ENCODE measurements around the gene KPNA2.
"Not testable (repeated sequence)": the region's sequence is repeated elsewhere in the genome, so short reads cannot be mapped to it uniquely, and the experiment has no call there.

KPNA2 gene

GRCh38 chr17:68057531-68057952 lies 22.0 kb downstream of the KPNA2 start:
- TF ChIP-seq REST (IDR thresholded peaks at IDR 0.05; ENCODE audit: insufficient replicate concordance, low read depth): no peak
- no peak for TF ChIP-seq SPI1 (IDR thresholded peaks at IDR 0.05; ENCODE audit: borderline replicate concordance, low read depth)
- TF ChIP-seq CTCF (IDR thresholded peaks at IDR 0.05; ENCODE audit: insufficient read depth, low read length): peak; percentile 4
- peak in 1 of 2 experiments; percentile 48 for DNase-seq (ENCODE audit: low read depth in 1 of 2, low spot score in 1 of 2)
- no peaks in the 10 kb centered on the region for H3K27me3 ChIP-seq (ENCODE audit: insufficient read depth, poor library complexity, severe bottlenecking)
- no peak overlapping the region for H3K4me3 ChIP-seq (replicated peaks; ENCODE audit: insufficient read depth, low read length)
- no peak overlapping the region for H3K27ac ChIP-seq (replicated peaks)

GRCh38 chr17:68060336-68060735 lies 24.8 kb downstream of the KPNA2 start:
- H3K27me3 ChIP-seq (ENCODE audit: insufficient read depth, poor library complexity, severe bottlenecking): no peaks in the 10 kb centered on the region
- no peak for TF ChIP-seq CTCF (IDR thresholded peaks at IDR 0.05; ENCODE audit: insufficient read depth, low read length)
- no peak for TF ChIP-seq SPI1 (IDR thresholded peaks at IDR 0.05; ENCODE audit: borderline replicate concordance, low read depth)
- no peak for TF ChIP-seq POLR2AphosphoS5 (IDR thresholded peaks at IDR 0.05; ENCODE audit: low read depth)
- no peak for TF ChIP-seq REST (IDR thresholded peaks at IDR 0.05; ENCODE audit: insufficient replicate concordance, low read depth)
- TF ChIP-seq GABPA (IDR thresholded peaks at IDR 0.05; ENCODE audit: low read depth): no peak
- no peak for DNase-seq (ENCODE audit: low read depth in 1 of 2, low spot score in 1 of 2)
- H3K27ac ChIP-seq (replicated peaks): no peak overlapping the region
- H3K4me3 ChIP-seq (replicated peaks; ENCODE audit: insufficient read depth, low read length): no peak overlapping the region

GRCh38 chr17:68061512-68062313 lies 26.2 kb downstream of the KPNA2 start:
- no peak for DNase-seq (ENCODE audit: low read depth in 1 of 2, low spot score in 1 of 2)
- TF ChIP-seq GABPA (IDR thresholded peaks at IDR 0.05; ENCODE audit: low read depth) (no peak), SPI1 (IDR thresholded peaks at IDR 0.05; ENCODE audit: borderline replicate concordance, low read depth) (no peak), CTCF (IDR thresholded peaks at IDR 0.05; ENCODE audit: insufficient read depth, low read length) (no peak)
- Histone ChIP-seq H3K27me3 (ENCODE audit: insufficient read depth, poor library complexity, severe bottlenecking) (no peaks in the 10 kb centered on the region), H3K4me3 (replicated peaks; ENCODE audit: insufficient read depth, low read length) (no peak overlapping the region), H3K27ac (replicated peaks) (no peak overlapping the region)

GRCh38 chr17:68065366-68065765 lies 29.8 kb downstream of the KPNA2 start:
- not testable (repeated sequence) for H3K27ac ChIP-seq (replicated peaks); H3K27me3 ChIP-seq (ENCODE audit: insufficient read depth, poor library complexity, severe bottlenecking); DNase-seq (ENCODE audit: low read depth in 1 of 2, low spot score in 1 of 2); H3K4me3 ChIP-seq (replicated peaks; ENCODE audit: insufficient read depth, low read length)

GRCh38 chr17:68068512-68068911 lies 33.0 kb downstream of the KPNA2 start:
- H3K4me3 ChIP-seq (replicated peaks; ENCODE audit: insufficient read depth, low read length); DNase-seq (ENCODE audit: low read depth in 1 of 2, low spot score in 1 of 2); H3K27ac ChIP-seq (replicated peaks); H3K27me3 ChIP-seq (ENCODE audit: insufficient read depth, poor library complexity, severe bottlenecking): not testable (repeated sequence)

GRCh38 chr17:68070582-68071444 lies 35.3 kb downstream of the KPNA2 start:
- not testable (repeated sequence) for H3K4me3 ChIP-seq (replicated peaks; ENCODE audit: insufficient read depth, low read length); DNase-seq (ENCODE audit: low read depth in 1 of 2, low spot score in 1 of 2); H3K27me3 ChIP-seq (ENCODE audit: insufficient read depth, poor library complexity, severe bottlenecking); H3K27ac ChIP-seq (replicated peaks)

Measured in HL-60 (cell line).